Epithelial cell of proximal tubule (primary cell): Measurements from ENCODE around the gene GAK. TPM values are rescaled to one million over a fixed set of nuclear protein-coding genes. Genes with fewer than 3 reads are reported as not detected.

ENCODE experiments used
- DNase-seq: peaks from one replicate; pipeline ENCODE4 v3.0.0-alpha.2; 2011; ENCODE audit warnings: low read depth
- H3K4me3 ChIP-seq: 2 replicates; pipeline ENCODE4 v1.5.1; 2011; ENCODE audit warnings: low read depth, mild to moderate bottlenecking, low read length
- total RNA-seq: library from RNA; depleted of rRNA; stranded (reverse); fragments of >200 nt; gene quantifications from 2 replicates; pipeline ENCODE4 v1.2.3, GENCODE V29; 2015
- TF ChIP-seq, protein P1 (sequence below): conservative IDR thresholded peaks from 2 replicates; pipeline ENCODE4 v1.5.1; 2012; ENCODE audit warnings: low read depth, mild to moderate bottlenecking, low read length

GAK gene
- total RNA-seq, 1 donor from 2014 or later = 123 TPM

DNA sequence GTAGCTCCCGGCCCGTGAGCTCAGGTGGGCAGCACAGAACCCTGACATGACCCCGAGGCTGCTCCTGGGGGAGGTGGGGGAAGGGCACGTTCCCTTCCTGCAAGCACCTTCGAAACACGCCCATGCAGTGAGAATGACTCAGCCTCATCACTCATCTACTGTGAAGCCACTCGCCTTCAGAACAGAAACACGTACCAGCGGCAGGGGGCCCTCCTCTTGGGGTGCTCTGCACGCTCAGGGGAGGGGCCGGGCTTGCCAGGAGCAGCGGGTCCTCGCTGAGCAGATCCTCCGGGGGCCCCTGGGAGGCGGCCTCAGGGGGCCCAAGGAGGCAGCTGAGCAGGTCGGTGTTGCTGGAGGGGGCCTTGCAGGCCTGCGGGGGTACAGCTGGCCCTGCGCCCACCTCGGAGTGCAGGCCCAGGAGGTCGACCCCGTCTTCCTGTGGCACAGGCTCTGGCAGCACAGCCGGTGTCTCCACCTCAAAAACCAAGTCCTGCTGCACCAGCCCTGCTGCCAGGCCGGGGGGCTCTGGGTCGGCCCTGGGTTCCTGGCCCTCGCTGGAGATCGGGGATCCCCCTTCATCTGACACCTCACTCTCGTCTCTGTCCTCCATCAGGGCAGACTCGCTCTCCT lies 65.2 kb downstream of the GAK start:
- H3K4me3 ChIP-seq = no peak overlapping the region
- DNase-seq = no peak
- TF ChIP-seq, protein P1, sequence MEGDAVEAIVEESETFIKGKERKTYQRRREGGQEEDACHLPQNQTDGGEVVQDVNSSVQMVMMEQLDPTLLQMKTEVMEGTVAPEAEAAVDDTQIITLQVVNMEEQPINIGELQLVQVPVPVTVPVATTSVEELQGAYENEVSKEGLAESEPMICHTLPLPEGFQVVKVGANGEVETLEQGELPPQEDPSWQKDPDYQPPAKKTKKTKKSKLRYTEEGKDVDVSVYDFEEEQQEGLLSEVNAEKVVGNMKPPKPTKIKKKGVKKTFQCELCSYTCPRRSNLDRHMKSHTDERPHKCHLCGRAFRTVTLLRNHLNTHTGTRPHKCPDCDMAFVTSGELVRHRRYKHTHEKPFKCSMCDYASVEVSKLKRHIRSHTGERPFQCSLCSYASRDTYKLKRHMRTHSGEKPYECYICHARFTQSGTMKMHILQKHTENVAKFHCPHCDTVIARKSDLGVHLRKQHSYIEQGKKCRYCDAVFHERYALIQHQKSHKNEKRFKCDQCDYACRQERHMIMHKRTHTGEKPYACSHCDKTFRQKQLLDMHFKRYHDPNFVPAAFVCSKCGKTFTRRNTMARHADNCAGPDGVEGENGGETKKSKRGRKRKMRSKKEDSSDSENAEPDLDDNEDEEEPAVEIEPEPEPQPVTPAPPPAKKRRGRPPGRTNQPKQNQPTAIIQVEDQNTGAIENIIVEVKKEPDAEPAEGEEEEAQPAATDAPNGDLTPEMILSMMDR = no peak

DNA sequence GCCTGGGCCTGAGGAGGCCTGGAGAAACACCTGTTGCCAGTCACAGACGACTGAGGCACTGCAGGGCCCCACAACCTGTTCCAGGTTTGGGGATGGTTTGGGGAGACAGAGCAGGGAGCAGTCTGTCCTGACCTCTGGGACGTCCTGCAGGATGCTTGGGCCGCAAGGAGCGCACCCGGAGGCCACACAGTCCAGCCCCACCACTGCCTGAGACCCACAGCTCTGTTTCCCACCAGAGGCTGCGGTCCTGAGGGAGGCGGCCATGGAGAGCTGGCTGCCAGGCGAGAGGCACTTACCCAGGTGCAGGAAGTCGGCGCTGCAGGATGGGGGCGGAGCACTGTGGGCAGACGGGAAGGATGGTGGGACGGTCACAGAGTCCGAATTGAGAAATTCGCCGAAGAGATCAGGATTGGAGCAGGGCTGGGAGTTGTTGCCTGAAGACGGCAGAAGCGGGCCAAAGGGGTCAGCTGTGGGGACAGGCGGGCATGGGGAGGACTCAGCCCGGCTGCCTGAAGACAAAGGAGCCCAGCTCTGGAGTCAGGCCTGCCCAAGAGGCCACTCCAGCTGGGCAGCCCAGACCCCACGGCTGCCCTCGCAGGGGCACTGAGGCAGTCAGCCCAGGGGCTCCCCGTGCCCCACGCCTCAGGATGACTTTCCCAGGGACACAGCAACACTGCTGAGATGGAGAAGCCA lies 65.9 kb downstream of the GAK start:
- TF ChIP-seq, protein P1 = no peak
- no peak overlapping the region for H3K4me3 ChIP-seq
- DNase-seq = no peak

DNA sequence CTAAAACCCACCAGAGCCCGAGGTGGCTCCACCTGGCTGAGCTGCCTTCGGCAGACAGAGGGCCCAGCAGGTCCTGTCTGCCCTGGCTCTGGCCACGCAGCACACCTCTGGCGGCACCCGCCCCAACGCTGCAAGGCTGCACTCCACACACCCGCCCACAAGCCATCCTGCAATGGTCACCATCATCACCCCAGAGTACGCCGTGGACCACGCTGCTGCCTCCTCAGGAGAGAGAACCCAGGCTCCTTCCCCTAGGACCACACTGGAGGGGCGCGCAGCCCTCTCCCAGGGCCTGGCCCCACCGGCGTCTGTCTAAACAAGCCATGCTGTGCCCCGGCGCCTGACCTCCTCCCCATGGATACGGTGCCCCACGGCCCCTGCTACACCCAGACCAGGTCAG lies 66.5 kb downstream of the GAK start:
- TF ChIP-seq, protein P1 = no peak
- no peak overlapping the region for H3K4me3 ChIP-seq
- no peak for DNase-seq

DNA sequence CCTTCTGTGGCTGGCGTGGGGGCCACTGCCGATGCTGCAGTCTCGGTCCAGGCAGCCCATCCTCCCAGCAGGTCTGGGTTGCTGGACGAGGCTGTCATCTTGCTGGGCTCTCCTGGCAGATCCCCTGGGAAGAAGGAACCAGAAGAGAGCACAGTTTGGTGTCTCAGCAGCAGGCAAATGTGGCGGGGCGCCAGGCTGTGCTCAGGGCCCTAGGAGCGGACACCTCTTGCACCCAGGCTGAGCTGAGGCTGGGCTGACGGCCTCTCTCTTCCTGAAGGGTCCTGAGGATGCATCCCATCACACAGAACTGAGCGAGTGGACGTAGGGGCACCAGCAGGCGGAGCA lies 67.0 kb downstream of the GAK start:
- no peak for DNase-seq
- TF ChIP-seq, protein P1 = no peak
- no peak overlapping the region for H3K4me3 ChIP-seq

DNA sequence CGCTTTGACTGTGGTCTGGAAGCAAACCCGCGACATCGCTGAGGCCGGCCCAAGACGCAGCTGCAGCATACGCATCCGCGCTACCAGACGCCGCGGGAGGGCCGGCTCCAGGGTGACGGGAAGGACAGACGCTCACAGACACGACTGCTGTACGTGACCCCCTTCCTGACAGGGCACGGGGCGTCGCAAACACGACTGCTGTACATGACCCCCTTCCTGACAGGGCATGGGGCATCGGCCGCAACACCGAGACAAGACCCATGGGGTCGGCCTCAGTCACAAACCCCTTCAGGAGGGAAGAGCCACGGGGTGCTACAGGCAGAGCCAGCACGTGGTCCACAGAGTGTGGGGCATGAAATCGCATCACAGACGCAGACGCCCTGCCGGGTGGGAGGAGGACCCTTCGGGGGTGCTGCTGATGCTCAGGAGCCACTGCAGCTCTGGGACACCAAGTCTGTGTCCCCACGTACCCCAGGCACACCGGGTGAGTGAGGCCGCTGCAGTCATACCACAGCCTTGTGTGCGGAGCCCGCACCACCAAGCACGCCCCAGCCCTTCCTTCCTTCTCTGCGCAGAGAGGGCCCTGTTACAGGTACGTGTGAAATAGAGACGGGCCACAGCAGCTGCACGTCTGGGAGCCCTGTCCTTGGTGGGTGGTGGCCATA lies 67.5 kb downstream of the GAK start:
- no peak overlapping the region for H3K4me3 ChIP-seq
- TF ChIP-seq, protein P1 = no peak
- no peak for DNase-seq

DNA sequence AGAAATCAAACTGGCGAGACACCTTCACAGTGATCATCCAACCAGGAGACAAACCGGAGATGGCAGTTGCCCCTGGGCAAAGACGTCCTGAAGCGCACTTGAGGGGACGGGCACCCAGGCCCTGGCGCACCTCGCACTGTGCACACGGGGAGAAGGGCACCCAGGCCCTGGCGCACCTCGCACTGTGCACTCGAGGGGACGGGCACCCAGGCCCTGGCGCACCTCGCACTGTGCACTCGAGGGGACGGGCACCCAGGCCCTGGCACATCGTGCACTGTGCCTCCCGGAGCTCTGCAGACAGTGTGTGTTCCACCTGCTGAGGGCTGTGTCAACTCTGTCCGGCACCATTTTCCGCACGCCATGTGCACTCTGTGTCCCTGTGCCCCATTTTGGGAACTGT lies 71.6 kb downstream of the GAK start:
- TF ChIP-seq, protein P1 = no peak
- no peak for DNase-seq
- no peak overlapping the region for H3K4me3 ChIP-seq
